ENCODE results near the gene EMX1. TPM values are rescaled to one million over a fixed set of nuclear protein-coding genes. Genes with fewer than 3 reads are reported as not detected.

The EMX1 gene
- total RNA-seq, 2 donors from 2014 or later = not detected

- intact Hi-C loops (cut with DNase I) = no loop called here
- peak; percentile 52 for DNase-seq (ENCODE audit: low spot score)
Observed at GRCh38 chr2:72936660-72937355, 19.5 kb downstream of the EMX1 start.

- intact Hi-C loops (cut with DNase I) = no loop called here
- no peak for DNase-seq (ENCODE audit: low spot score)
Observed at GRCh38 chr2:72937356-72937669, 20.0 kb downstream of the EMX1 start.

- DNase-seq (ENCODE audit: low spot score) = no peak
- intact Hi-C loops (cut with DNase I) = no loop called here
Observed at GRCh38 chr2:72938455-72938854, 21.1 kb downstream of the EMX1 start.

GRCh38 chr2:72940361-72940760, 23.0 kb downstream of the EMX1 start:
- DNase-seq (ENCODE audit: low spot score) = no peak
- intact Hi-C loops (cut with DNase I) = no loop called here

DNA sequence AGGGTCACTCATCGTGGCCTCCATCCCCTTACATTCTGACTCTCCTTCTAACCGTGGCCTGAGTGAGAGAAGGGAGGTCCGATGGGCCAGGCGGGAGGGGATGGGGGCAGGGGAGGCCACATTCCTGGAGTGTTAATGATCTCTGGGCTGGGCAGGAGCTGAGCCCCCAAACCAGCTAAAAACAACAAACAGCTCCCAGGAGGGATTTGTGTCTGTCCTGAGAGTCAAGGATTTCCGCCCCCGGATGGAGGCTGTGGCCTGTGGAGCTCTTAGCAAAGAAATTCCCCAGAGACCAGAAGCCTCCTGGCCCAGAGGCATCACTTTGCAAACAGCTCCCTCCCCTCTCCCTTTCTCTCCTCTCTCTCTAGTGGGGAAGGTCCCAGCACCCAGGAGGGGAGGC, 23.5 kb downstream of the EMX1 start:
- intact Hi-C loops (cut with DNase I) = no loop called here
- no peak for DNase-seq (ENCODE audit: low spot score)

DNA sequence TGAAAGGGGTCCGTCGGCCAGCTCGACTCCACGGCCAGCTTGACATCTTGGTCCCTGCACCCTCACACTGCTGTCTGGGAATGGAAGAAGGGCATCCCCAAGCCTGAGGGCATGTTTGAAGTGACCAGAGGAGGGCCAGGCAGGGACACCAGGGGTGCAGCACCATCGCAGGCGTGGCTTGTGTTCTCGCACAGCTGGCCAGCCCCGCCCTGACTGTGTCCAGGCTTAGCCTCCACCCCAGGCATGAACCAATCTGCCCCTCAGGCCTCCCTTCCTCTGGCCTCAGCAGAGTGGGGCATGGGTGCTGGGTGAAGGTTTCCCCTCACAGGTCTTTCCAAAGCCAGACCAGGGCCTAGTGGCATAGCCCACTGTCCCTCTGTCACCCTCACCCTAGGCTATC, 25.0 kb downstream of the EMX1 start:
- intact Hi-C loops (cut with DNase I) = no loop called here
- DNase-seq (ENCODE audit: low spot score) = no peak

GRCh38 chr2:72942881-72943418, 25.6 kb downstream of the EMX1 start:
- DNase-seq (ENCODE audit: low spot score) = no peak
- intact Hi-C loops (cut with DNase I) = no loop called here

DNA sequence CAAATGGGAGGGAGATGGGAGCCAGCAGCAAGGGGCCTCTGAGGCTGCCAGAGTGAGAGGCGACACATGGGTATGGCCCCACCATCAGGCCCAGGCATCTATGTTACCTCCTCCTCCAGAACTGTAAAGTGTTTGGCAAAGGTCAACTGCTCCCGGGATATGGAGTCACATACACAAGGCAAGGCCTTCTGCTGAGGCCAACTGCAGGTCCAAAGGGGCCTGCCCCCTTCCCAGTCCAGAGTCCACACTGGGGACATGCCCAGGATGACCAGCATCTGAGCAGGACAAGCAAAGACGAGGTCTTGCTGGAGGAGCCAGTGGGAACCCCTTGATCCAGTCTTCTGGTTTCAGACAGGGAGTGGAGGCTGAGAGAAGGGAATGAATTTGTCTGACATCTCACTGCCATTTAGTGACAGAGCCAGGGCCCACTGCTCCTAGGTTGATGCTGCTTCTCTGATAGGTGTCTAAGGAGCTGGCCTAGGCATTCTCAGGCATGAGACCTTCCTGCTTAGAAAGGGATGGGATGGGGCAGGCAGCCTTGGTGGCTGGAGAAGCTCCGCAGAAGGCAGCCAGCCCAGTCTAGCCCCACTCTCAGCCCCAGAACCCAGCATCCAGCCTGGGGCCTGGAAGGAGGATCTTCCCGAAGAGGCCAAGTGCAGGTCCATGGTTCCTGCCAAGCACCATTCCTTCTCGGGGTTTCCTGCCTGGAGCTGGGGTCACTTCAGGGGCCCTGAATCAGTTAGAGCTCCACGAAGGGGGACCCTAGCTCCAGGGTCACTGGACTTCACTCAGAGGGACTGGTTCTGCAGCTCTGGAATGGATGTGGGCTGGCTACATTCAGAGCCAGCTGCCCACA, 26.4 kb downstream of the EMX1 start:
- no peak for DNase-seq (ENCODE audit: low spot score)
- intact Hi-C loops (cut with DNase I) = no loop called here

GRCh38 chr2:72944804-72945449, 27.6 kb downstream of the EMX1 start:
- DNase-seq (ENCODE audit: low spot score) = no peak
- intact Hi-C loops (cut with DNase I) = no loop called here

DNA sequence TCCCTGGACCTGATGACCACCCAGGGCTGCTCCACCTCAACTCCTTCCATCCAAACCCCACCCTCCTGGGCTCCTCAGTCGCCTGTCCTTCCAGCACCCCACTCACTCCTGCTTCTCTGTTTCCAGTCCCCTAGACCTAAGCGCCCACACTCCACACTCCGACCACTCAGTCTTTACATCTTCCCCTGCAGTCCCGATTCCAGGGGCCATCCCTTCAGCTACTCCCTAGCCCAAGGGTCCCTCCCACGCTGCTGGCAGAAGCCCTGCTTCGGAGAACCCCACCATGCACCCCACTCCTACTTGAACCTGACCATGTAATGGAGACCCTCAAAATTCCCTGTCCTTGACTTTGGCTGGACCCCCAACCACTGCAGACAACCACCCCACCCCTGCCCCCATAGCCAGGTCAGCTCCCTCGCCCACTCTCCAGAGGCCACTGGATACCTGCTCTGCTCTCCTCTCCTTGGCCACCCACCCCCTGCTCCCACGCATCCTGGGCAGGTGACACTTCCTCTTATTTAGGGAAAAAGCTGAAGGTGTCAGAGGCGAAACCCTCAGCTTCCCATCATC, 28.2 kb downstream of the EMX1 start:
- DNase-seq (ENCODE audit: low spot score) = no peak
- intact Hi-C loops (cut with DNase I) = no loop called here

DNA sequence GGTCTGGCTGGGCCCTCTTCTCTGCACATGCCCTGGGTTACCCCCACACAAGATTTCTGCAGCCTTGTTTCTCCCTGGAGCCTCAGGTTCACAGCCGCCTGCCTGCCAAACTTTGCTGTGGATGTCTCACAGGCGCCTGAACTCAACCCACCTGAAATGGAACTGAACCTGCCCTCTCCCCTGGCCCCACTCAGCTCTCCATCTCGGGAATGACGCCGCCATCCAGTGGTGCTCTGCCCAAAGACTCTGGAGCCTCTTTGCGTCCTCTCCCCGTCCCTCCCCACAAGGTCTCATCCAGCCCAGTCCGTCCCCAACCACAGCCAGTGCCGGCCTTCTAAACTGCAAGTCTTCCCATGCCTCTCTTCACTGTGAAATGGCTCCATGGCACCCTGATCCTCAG, 29.1 kb downstream of the EMX1 start:
- intact Hi-C loops (cut with DNase I) = no loop called here
- no peak for DNase-seq (ENCODE audit: low spot score)

GRCh38 chr2:72947952-72948830, 30.9 kb downstream of the EMX1 start:
- no peak for DNase-seq (ENCODE audit: low spot score)
- intact Hi-C loops (cut with DNase I) = no loop called here

- intact Hi-C loops (cut with DNase I) = no loop called here
- DNase-seq (ENCODE audit: low spot score) = no peak
Observed at GRCh38 chr2:72949045-72949444, 31.7 kb downstream of the EMX1 start.

GRCh38 chr2:72949642-72950041, 32.3 kb downstream of the EMX1 start:
- intact Hi-C loops (cut with DNase I) = no loop called here
- DNase-seq (ENCODE audit: low spot score) = no peak

- no peak for DNase-seq (ENCODE audit: low spot score)
- intact Hi-C loops (cut with DNase I) = no loop called here
Observed at GRCh38 chr2:72950558-72951255, 33.4 kb downstream of the EMX1 start.

GRCh38 chr2:72951303-72952095, 34.2 kb downstream of the EMX1 start:
- DNase-seq (ENCODE audit: low spot score) = no peak
- intact Hi-C loops (cut with DNase I) = no loop called here

DNA sequence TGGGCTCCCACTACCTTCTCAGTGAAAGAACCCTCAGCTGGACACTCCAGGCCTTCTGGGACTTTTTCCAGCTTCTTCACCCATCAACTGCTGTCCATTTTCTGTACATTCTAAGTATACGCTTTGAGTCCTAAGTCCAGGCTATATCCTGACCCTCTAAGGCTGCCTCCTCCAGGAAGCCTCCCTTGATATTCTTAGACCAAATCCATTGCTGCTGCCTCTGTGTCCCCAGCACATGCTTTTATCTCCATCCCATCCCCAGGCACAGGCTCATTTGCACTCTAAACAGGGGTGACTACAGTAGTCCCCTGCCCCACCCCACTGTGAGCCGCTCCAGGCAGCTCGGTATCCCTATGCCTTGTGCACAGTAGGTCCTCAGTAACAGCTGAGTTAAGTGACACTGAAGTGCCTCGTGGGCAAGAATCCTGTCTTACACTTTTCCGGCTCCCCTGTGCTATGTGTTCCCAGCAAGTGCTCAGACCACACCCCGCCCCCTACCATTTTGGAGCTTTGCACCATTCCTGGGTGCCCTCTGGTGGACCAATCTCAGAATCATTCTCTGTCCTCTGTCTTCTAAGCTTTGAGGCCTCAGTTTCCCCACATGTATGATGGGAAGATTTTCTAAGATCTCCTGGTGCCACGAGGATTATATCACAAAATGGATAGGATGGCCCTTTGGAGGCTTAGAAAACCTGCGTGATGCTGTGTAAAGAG, 34.9 kb downstream of the EMX1 start:
- no peak for DNase-seq (ENCODE audit: low spot score)
- intact Hi-C loops (cut with DNase I) = no loop called here

Measured in posterior vena cava (tissue), 2 donors.